Diencephalon (tissue), 1 donor: ENCODE results near the gene GNPDA1. TPM values are rescaled to one million over a fixed set of nuclear protein-coding genes. Genes with fewer than 3 reads are reported as not detected.

Experiments
- total RNA-seq: library from RNA; depleted of rRNA; stranded (reverse); fragments of >200 nt; gene quantifications from one replicate; pipeline ENCODE4 v1.2.3, GENCODE V29; 2014

GNPDA1 gene
- total RNA-seq: 28.8 TPM

GRCh38 chr5:142012792-142013388, at the start of gene GNPDA1:
Gene GNPDA1 (minus strand): TSS chr5:142013027. CDS start chr5:142012035, 992 bp downstream.

GRCh38 chr5:141968914-141969608, 43.8 kb downstream of the GNPDA1 start, which contains the start of gene RNF14:
Gene RNF14 (plus strand): TSS chr5:141969105. CDS start chr5:141973589, 4,484 bp downstream.

GRCh38 chr5:141958113-141958512, 54.7 kb downstream of the GNPDA1 start, which contains the start of gene PCDH12:
Gene PCDH12 (minus strand): TSS chr5:141958202. CDS start chr5:141957851, 351 bp downstream.

Other genes starting within 250 kb of the GNPDA1 start
- 69.2 TPM for gene PCDH1, start 134.6 kb downstream of the GNPDA1 start, total RNA-seq
- 34.1 TPM for gene DELE1, start 89.2 kb downstream of the GNPDA1 start, total RNA-seq
- 3.2 TPM for gene PCDH12, start 54.8 kb downstream of the GNPDA1 start, total RNA-seq
- gene RNF14, start 43.9 kb downstream of the GNPDA1 start, total RNA-seq: 79.4 TPM
- 231 TPM for gene NDFIP1, start 95.8 kb upstream of the GNPDA1 start, total RNA-seq